Mucosa of stomach (tissue), 1 donor: ENCODE data around the gene EPHA6.

Experiments used
- H3K27me3 ChIP-seq: one replicate; pipeline ENCODE4 v1.7.0; 2013; ENCODE audit warnings: mild to moderate bottlenecking, low read length; ENCODE audit not compliant: control insufficient read depth, insufficient read depth
- H3K36me3 ChIP-seq: one replicate; pipeline ENCODE4 v1.7.0; 2013; ENCODE audit warnings: low read length; ENCODE audit not compliant: control insufficient read depth, insufficient read depth
- H3K4me1 ChIP-seq: one replicate; pipeline ENCODE4 v1.7.0; 2013; ENCODE audit warnings: mild to moderate bottlenecking, low read length; ENCODE audit not compliant: control insufficient read depth, insufficient read depth
- H3K4me3 ChIP-seq: one replicate; pipeline ENCODE4 v1.7.0; 2013; ENCODE audit warnings: low read length
- H3K9ac ChIP-seq: one replicate; pipeline ENCODE4 v1.7.0; 2013; ENCODE audit warnings: mild to moderate bottlenecking, low read length, moderate library complexity
- H3K9me3 ChIP-seq: one replicate; pipeline ENCODE4 v1.7.0; 2013; ENCODE audit warnings: mild to moderate bottlenecking, low read length, moderate library complexity; ENCODE audit not compliant: control insufficient read depth
- donor health status: Pancreatic carcinoma.

Gene EPHA6

GRCh38 chr3:97646932-97647331 lies 832.5 kb downstream of the EPHA6 start:
- Histone ChIP-seq H3K9me3 (no peaks in the 10 kb centered on the region), H3K9ac (no peak overlapping the region), H3K27me3 (no peaks in the 10 kb centered on the region), H3K36me3 (no peaks in the 10 kb centered on the region), H3K4me3 (no peak overlapping the region), H3K4me1 (no peaks in the 10 kb centered on the region)

GRCh38 chr3:97647441-97647982 lies 833.1 kb downstream of the EPHA6 start:
- H3K27me3 ChIP-seq, result no peaks in the 10 kb centered on the region
- H3K4me3 ChIP-seq, result no peak overlapping the region
- no peaks in the 10 kb centered on the region for H3K36me3 ChIP-seq
- H3K9me3 ChIP-seq, result no peaks in the 10 kb centered on the region
- H3K4me1 ChIP-seq, result no peaks in the 10 kb centered on the region
- H3K9ac ChIP-seq, result no peak overlapping the region

- no peaks in the 10 kb centered on the region for H3K36me3 ChIP-seq
- H3K27me3 ChIP-seq, result no peaks in the 10 kb centered on the region
- H3K4me1 ChIP-seq, result no peaks in the 10 kb centered on the region
- H3K9me3 ChIP-seq, result no peaks in the 10 kb centered on the region
- H3K9ac ChIP-seq, result no peak overlapping the region
- H3K4me3 ChIP-seq, result no peak overlapping the region
Observed at GRCh38 chr3:97655971-97656370, 841.6 kb downstream of the EPHA6 start.

- Histone ChIP-seq H3K27me3 (no peaks in the 10 kb centered on the region), H3K36me3 (no peaks in the 10 kb centered on the region), H3K9me3 (no peaks in the 10 kb centered on the region), H3K4me1 (no peaks in the 10 kb centered on the region), H3K9ac (no peak overlapping the region), H3K4me3 (no peak overlapping the region)
Observed at GRCh38 chr3:97656638-97657037, 842.2 kb downstream of the EPHA6 start.

- H3K4me3 ChIP-seq, result no peak overlapping the region
- H3K36me3 ChIP-seq, result no peaks in the 10 kb centered on the region
- no peaks in the 10 kb centered on the region for H3K27me3 ChIP-seq
- no peaks in the 10 kb centered on the region for H3K4me1 ChIP-seq
- H3K9ac ChIP-seq, result no peak overlapping the region
- no peaks in the 10 kb centered on the region for H3K9me3 ChIP-seq
Observed at GRCh38 chr3:97658668-97659285, 844.4 kb downstream of the EPHA6 start.

GRCh38 chr3:97662264-97662663 lies 847.9 kb downstream of the EPHA6 start:
- no peak overlapping the region for H3K4me3 ChIP-seq
- H3K36me3 ChIP-seq, result no peaks in the 10 kb centered on the region
- no peaks in the 10 kb centered on the region for H3K4me1 ChIP-seq
- H3K27me3 ChIP-seq, result no peaks in the 10 kb centered on the region
- H3K9me3 ChIP-seq, result no peaks in the 10 kb centered on the region
- H3K9ac ChIP-seq, result no peak overlapping the region

- Histone ChIP-seq H3K36me3 (no peaks in the 10 kb centered on the region), H3K4me1 (no peaks in the 10 kb centered on the region), H3K27me3 (no peaks in the 10 kb centered on the region), H3K9ac (no peak overlapping the region), H3K4me3 (no peak overlapping the region), H3K9me3 (no peaks in the 10 kb centered on the region)
Observed at GRCh38 chr3:97662762-97663161, 848.4 kb downstream of the EPHA6 start.

GRCh38 chr3:97665896-97666295 lies 851.5 kb downstream of the EPHA6 start:
- Histone ChIP-seq H3K27me3 (no peaks in the 10 kb centered on the region), H3K36me3 (no peaks in the 10 kb centered on the region), H3K9ac (no peak overlapping the region), H3K9me3 (no peaks in the 10 kb centered on the region), H3K4me3 (no peak overlapping the region), H3K4me1 (no peaks in the 10 kb centered on the region)

- no peaks in the 10 kb centered on the region for H3K9me3 ChIP-seq
- H3K4me1 ChIP-seq, result no peaks in the 10 kb centered on the region
- H3K9ac ChIP-seq, result no peak overlapping the region
- H3K4me3 ChIP-seq, result no peak overlapping the region
- H3K27me3 ChIP-seq, result no peaks in the 10 kb centered on the region
- no peaks in the 10 kb centered on the region for H3K36me3 ChIP-seq
Observed at GRCh38 chr3:97670952-97671351, 856.6 kb downstream of the EPHA6 start.

GRCh38 chr3:97673357-97673997 lies 859.1 kb downstream of the EPHA6 start:
- H3K9ac ChIP-seq, result no peak overlapping the region
- H3K4me3 ChIP-seq, result no peak overlapping the region
- no peaks in the 10 kb centered on the region for H3K36me3 ChIP-seq
- no peaks in the 10 kb centered on the region for H3K4me1 ChIP-seq
- no peaks in the 10 kb centered on the region for H3K9me3 ChIP-seq
- no peaks in the 10 kb centered on the region for H3K27me3 ChIP-seq

- Histone ChIP-seq H3K4me1 (no peaks in the 10 kb centered on the region), H3K9me3 (no peaks in the 10 kb centered on the region), H3K36me3 (no peaks in the 10 kb centered on the region), H3K27me3 (no peaks in the 10 kb centered on the region), H3K9ac (no peak overlapping the region), H3K4me3 (no peak overlapping the region)
Observed at GRCh38 chr3:97674461-97674860, 860.1 kb downstream of the EPHA6 start.

GRCh38 chr3:97680210-97680609 lies 865.8 kb downstream of the EPHA6 start:
- H3K36me3 ChIP-seq, result no peaks in the 10 kb centered on the region
- H3K4me1 ChIP-seq, result no peaks in the 10 kb centered on the region
- no peak overlapping the region for H3K4me3 ChIP-seq
- H3K27me3 ChIP-seq, result no peaks in the 10 kb centered on the region
- no peak overlapping the region for H3K9ac ChIP-seq
- H3K9me3 ChIP-seq, result no peaks in the 10 kb centered on the region
